ENCODE measurements around the gene BRS3.

BRS3 gene

GRCh38 chrX:136467303-136467702 lies 20.4 kb upstream of the BRS3 start:
- no peak for TF ChIP-seq CTCF (IDR thresholded peaks at IDR 0.05; ENCODE audit: control extremely low read depth, extremely low read depth, low read depth, missing control alignments)
- CTCF ChIA-PET = interaction anchor here (2.0 kb wide), 1 partner anchor 17 kb away, joined by 5 read pairs; no protein-coding TSS in a partner anchor
- POLR2A ChIA-PET = no interaction called here
- DNase-seq (ENCODE audit: extremely low spot score) = no peak

- CTCF ChIA-PET = no interaction called here
- POLR2A ChIA-PET = no interaction called here
- TF ChIP-seq CTCF (IDR thresholded peaks at IDR 0.05; ENCODE audit: control extremely low read depth, extremely low read depth, low read depth, missing control alignments) = no peak
- no peak for DNase-seq (ENCODE audit: extremely low spot score)
These were observed 19.2 kb upstream of the BRS3 start for GRCh38 chrX:136468391-136469103.

GRCh38 chrX:136473663-136474062 lies 14.1 kb upstream of the BRS3 start:
- ChIA-PET POLR2A (no interaction called here), CTCF (no interaction called here)
- DNase-seq (ENCODE audit: extremely low spot score) = no peak
- no peak for TF ChIP-seq CTCF (IDR thresholded peaks at IDR 0.05; ENCODE audit: control extremely low read depth, extremely low read depth, low read depth, missing control alignments)

- no peak for DNase-seq (ENCODE audit: extremely low spot score)
- ChIA-PET POLR2A (no interaction called here), CTCF (interaction anchor here (0.8 kb wide), 1 partner anchor 10 kb away, joined by 3 read pairs; no protein-coding TSS in a partner anchor)
- no peak for TF ChIP-seq CTCF (IDR thresholded peaks at IDR 0.05; ENCODE audit: control extremely low read depth, extremely low read depth, low read depth, missing control alignments)
These were observed 12.5 kb upstream of the BRS3 start for GRCh38 chrX:136475236-136475635.

- no peak for DNase-seq (ENCODE audit: extremely low spot score)
- no peak for TF ChIP-seq CTCF (IDR thresholded peaks at IDR 0.05; ENCODE audit: control extremely low read depth, extremely low read depth, low read depth, missing control alignments)
- CTCF ChIA-PET = interaction anchor here (1.8 kb wide), 1 partner anchor 10 kb away, joined by 5 read pairs; no protein-coding TSS in a partner anchor
- POLR2A ChIA-PET = interaction anchor here (0.6 kb wide), 1 partner anchor 41 kb away, joined by 8 read pairs; no protein-coding TSS in a partner anchor
These were observed 11.2 kb upstream of the BRS3 start for GRCh38 chrX:136476501-136476900.

- DNase-seq (ENCODE audit: extremely low spot score) = no peak
- TF ChIP-seq CTCF (IDR thresholded peaks at IDR 0.05; ENCODE audit: control extremely low read depth, extremely low read depth, low read depth, missing control alignments) = no peak
- CTCF ChIA-PET = interaction anchor here (1.8 kb wide), 1 partner anchor 11 kb away, joined by 5 read pairs; no protein-coding TSS in a partner anchor
- POLR2A ChIA-PET = interaction anchor here (0.6 kb wide), 1 partner anchor 42 kb away, joined by 8 read pairs; no protein-coding TSS in a partner anchor
These were observed 10.7 kb upstream of the BRS3 start for GRCh38 chrX:136477026-136477425.

Data from GM10248 (cell line).